HepG2 (cell line): ENCODE results near the gene VAV2. TPM values are rescaled to one million over a fixed set of nuclear protein-coding genes. Genes with fewer than 3 reads are reported as not detected.
A peak's percentile ranks its signal among the peaks of the same experiment; 100 is the strongest.

Experiments used
- AGO1 ChIP-seq: fragments of 200-400 bp; formaldehyde crosslinking; IDR thresholded peaks from 2 replicates; pipeline ENCODE4 v1.6.1; 2017; ENCODE audit warnings: mild to moderate bottlenecking, low read depth, low read length, moderate library complexity; ENCODE audit not compliant: poor library complexity, severe bottlenecking
- KMT2A ChIP-seq: sonication (generic); formaldehyde crosslinking; IDR thresholded peaks from 2 replicates; pipeline ENCODE4 v1.4.0; 2020; ENCODE audit warnings: missing genetic modification reagents
- SIX4 ChIP-seq: sonication (generic); formaldehyde crosslinking; IDR thresholded peaks from 2 replicates; pipeline ENCODE4 v1.4.0; 2020; ENCODE audit warnings: missing genetic modification reagents
- SP4 ChIP-seq: sonication (generic); formaldehyde crosslinking; IDR thresholded peaks from 2 replicates; pipeline ENCODE4 v1.8.1; 2023; ENCODE audit warnings: mild to moderate bottlenecking, missing genetic modification reagents
- ZBTB20 ChIP-seq: sonication (generic); formaldehyde crosslinking; IDR thresholded peaks from 2 replicates; pipeline ENCODE4 v1.8.1; 2023; ENCODE audit warnings: missing genetic modification reagents, low read depth, mild to moderate bottlenecking, borderline replicate concordance
- ZNF274 ChIP-seq: sonication (generic); formaldehyde crosslinking; IDR thresholded peaks from 2 replicates; pipeline ENCODE4 v1.5.1; 2020; ENCODE audit warnings: mild to moderate bottlenecking, missing genetic modification reagents
- ZNF383 ChIP-seq: sonication (generic); formaldehyde crosslinking; IDR thresholded peaks from 2 replicates; pipeline ENCODE4 v1.4.0; 2020; ENCODE audit warnings: missing genetic modification reagents, mild to moderate bottlenecking, borderline replicate concordance
- ZNF670 ChIP-seq: sonication (generic); formaldehyde crosslinking; IDR thresholded peaks from 2 replicates; pipeline ENCODE4 v1.8.0; 2022; ENCODE audit warnings: mild to moderate bottlenecking, missing genetic modification reagents, borderline replicate concordance
- ZNF674 ChIP-seq: sonication (generic); formaldehyde crosslinking; IDR thresholded peaks from 2 replicates; pipeline ENCODE4 v1.5.0; 2020; ENCODE audit warnings: low read depth, mild to moderate bottlenecking, missing genetic modification reagents
- polyA plus RNA-seq, 8 experiments: library from polyadenylated mRNA; depleted of rRNA in 3 of 8; stranded (reverse) in 7 of 8; unstranded in 1 of 8; fragments of >200 nt; fragmentation: Illumina TruSeq in 4 of 8; extraction: Trizol in 4 of 8; gene quantifications; 2 replicates each; pipeline versions ENCODE4 v1.2.1 to v1.2.3, GENCODE V29; 2011 to 2016; ENCODE audit warnings: low read depth in 4 of 8, missing spikeins in 1 of 8, mixed read lengths in 1 of 8; ENCODE audit not compliant: insufficient read depth in 1 of 8
- total RNA-seq, 5 experiments: library from RNA; depleted of rRNA; stranded (reverse); fragments of >200 nt; fragmentation: Illumina TruSeq; extraction: Trizol; gene quantifications; 2 replicates each; pipeline ENCODE4 v1.2.3, GENCODE V29; 2016; ENCODE audit warnings: low read depth in 1 of 5
- TF ChIP-seq, protein P1 (sequence below): sonication (generic); formaldehyde crosslinking; IDR thresholded peaks from 2 replicates; pipeline ENCODE4 v1.9.0; 2022; ENCODE audit warnings: low read depth, missing genetic modification reagents
- TF ChIP-seq, protein P2 (sequence below): sonication (generic); formaldehyde crosslinking; IDR thresholded peaks from 2 replicates; pipeline ENCODE4 v1.8.0; 2022; ENCODE audit warnings: mild to moderate bottlenecking, missing genetic modification reagents; ENCODE audit not compliant: insufficient replicate concordance
- TF ChIP-seq, protein P3 (sequence below), 2 experiments: fragments of 450-650 bp in 1 of 2; sonication (generic) in 1 of 2; formaldehyde crosslinking; IDR thresholded peaks; 2 replicates each; pipeline versions ENCODE4 v1.5.0 to v1.8.0; 2020 to 2022; ENCODE audit warnings: mild to moderate bottlenecking in 1 of 2, missing genetic modification reagents in 1 of 2
- TF ChIP-seq, protein P4 (sequence below), 2 experiments: sonication (generic) in 1 of 2; formaldehyde crosslinking in 1 of 2; IDR thresholded peaks; 2 replicates each; pipeline versions ENCODE4 v1.4.0 to v1.6.1; 2018 to 2020; ENCODE audit warnings: missing genetic modification reagents in 2 of 2, borderline replicate concordance in 1 of 2, low read depth in 1 of 2, mild to moderate bottlenecking in 1 of 2, missing biosample characterization in 1 of 2
- TF ChIP-seq, protein P5 (sequence below): sonication (generic); formaldehyde crosslinking; IDR thresholded peaks from 2 replicates; pipeline ENCODE4 v1.5.0; 2020; ENCODE audit warnings: mild to moderate bottlenecking, missing genetic modification reagents, borderline replicate concordance
- TF ChIP-seq, protein P6 (sequence below): sonication (generic); formaldehyde crosslinking; IDR thresholded peaks from 2 replicates; pipeline ENCODE4 v1.4.0; 2020; ENCODE audit warnings: missing genetic modification reagents
- TF ChIP-seq, protein P7 (sequence below): IDR thresholded peaks from 2 replicates; pipeline ENCODE4 v1.6.1; 2016; ENCODE audit warnings: low read depth, borderline replicate concordance

The VAV2 gene
- total and polyA plus RNA-seq, 2 of the 13 experiments (the other 11 are each of a cell fraction or from before 2014, with no cell fraction given): 22.5 to 22.9 TPM

DNA sequence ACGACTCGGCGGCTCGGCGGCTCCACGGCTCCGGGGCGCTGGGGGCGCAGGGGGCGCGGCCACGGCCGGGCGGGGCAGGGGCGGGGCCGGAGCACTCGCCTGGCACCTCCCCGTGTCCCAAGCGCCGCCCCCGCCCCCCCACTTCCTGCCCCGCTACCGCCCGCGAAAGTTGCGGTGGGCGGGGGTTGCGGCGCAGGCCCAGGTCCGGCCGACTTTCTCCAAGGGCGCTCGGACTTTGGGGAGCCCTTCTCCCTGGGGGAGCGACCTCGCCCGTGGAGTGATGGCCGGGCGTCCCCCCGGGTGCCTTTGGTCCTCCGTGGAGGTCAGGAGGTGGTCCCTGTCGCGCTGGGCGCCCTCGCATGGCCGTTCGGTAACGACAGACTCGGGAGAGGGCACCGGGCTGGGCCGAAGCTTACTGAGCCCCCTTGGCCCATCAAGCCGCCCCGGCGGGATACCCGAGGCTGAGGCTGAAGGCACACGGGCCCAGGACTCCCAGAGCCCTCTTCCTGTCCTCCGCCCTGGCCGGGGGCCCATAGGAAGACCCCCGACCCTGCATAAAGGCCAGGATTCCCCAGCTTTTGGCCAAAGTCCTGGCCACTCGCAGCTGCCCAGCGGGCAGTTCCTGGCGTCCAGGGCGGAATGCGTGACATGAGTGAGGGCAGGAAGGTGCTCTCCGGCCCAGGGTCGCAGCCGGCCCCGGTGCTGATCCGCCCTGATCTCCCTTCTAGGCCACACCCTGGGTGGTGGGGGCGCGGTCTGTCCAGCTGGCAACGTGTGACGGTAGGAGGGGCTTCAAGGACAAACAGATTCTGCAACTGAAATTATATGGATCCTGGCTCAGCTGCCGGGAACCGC is 883 bp upstream of the VAV2 start (continued):
- TF ChIP-seq, protein P1, sequence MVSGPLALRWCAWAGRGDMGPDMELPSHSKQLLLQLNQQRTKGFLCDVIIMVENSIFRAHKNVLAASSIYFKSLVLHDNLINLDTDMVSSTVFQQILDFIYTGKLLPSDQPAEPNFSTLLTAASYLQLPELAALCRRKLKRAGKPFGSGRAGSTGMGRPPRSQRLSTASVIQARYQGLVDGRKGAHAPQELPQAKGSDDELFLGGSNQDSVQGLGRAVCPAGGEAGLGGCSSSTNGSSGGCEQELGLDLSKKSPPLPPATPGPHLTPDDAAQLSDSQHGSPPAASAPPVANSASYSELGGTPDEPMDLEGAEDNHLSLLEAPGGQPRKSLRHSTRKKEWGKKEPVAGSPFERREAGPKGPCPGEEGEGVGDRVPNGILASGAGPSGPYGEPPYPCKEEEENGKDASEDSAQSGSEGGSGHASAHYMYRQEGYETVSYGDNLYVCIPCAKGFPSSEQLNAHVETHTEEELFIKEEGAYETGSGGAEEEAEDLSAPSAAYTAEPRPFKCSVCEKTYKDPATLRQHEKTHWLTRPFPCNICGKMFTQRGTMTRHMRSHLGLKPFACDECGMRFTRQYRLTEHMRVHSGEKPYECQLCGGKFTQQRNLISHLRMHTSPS: 0 out of 2 replicates have a peak, but pooled peaks have one; percentile 38
- TF ChIP-seq ZNF670 (CRISPR knock-in tag) (no peak), AGO1 (peak; percentile 87), SIX4 (CRISPR knock-in tag) (no peak), ZNF674 (no peak), ZNF274 (CRISPR knock-in tag) (peak; percentile 83), ZNF383 (CRISPR knock-in tag) (0 out of 2 replicates have a peak, but pooled peaks have one; percentile 34), KMT2A (CRISPR knock-in tag) (no peak), SP4 (CRISPR knock-in tag) (peak; percentile 86), ZBTB20 (CRISPR knock-in tag) (peak; percentile 62; the same call in 1 of the 2 replicates)
- TF ChIP-seq, protein P2, sequence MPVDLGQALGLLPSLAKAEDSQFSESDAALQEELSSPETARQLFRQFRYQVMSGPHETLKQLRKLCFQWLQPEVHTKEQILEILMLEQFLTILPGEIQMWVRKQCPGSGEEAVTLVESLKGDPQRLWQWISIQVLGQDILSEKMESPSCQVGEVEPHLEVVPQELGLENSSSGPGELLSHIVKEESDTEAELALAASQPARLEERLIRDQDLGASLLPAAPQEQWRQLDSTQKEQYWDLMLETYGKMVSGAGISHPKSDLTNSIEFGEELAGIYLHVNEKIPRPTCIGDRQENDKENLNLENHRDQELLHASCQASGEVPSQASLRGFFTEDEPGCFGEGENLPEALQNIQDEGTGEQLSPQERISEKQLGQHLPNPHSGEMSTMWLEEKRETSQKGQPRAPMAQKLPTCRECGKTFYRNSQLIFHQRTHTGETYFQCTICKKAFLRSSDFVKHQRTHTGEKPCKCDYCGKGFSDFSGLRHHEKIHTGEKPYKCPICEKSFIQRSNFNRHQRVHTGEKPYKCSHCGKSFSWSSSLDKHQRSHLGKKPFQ (CRISPR knock-in tag): peak; percentile 74
- TF ChIP-seq, protein P3, sequence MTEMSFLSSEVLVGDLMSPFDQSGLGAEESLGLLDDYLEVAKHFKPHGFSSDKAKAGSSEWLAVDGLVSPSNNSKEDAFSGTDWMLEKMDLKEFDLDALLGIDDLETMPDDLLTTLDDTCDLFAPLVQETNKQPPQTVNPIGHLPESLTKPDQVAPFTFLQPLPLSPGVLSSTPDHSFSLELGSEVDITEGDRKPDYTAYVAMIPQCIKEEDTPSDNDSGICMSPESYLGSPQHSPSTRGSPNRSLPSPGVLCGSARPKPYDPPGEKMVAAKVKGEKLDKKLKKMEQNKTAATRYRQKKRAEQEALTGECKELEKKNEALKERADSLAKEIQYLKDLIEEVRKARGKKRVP (CRISPR knock-in tag; IDR thresholded peaks at IDR 0.05): no peak
- TF ChIP-seq, protein P4, sequence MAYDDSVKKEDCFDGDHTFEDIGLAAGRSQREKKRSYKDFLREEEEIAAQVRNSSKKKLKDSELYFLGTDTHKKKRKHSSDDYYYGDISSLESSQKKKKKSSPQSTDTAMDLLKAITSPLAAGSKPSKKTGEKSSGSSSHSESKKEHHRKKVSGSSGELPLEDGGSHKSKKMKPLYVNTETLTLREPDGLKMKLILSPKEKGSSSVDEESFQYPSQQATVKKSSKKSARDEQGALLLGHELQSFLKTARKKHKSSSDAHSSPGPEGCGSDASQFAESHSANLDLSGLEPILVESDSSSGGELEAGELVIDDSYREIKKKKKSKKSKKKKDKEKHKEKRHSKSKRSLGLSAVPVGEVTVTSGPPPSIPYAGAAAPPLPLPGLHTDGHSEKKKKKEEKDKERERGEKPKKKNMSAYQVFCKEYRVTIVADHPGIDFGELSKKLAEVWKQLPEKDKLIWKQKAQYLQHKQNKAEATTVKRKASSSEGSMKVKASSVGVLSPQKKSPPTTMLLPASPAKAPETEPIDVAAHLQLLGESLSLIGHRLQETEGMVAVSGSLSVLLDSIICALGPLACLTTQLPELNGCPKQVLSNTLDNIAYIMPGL (CRISPR knock-in tag; IDR thresholded peaks at IDR 0.05; ENCODE audit: borderline replicate concordance in 1 of 2, low read depth in 1 of 2): peak; percentile 84 to 86; a peak in 3 of 4 replicates
- TF ChIP-seq, protein P5, sequence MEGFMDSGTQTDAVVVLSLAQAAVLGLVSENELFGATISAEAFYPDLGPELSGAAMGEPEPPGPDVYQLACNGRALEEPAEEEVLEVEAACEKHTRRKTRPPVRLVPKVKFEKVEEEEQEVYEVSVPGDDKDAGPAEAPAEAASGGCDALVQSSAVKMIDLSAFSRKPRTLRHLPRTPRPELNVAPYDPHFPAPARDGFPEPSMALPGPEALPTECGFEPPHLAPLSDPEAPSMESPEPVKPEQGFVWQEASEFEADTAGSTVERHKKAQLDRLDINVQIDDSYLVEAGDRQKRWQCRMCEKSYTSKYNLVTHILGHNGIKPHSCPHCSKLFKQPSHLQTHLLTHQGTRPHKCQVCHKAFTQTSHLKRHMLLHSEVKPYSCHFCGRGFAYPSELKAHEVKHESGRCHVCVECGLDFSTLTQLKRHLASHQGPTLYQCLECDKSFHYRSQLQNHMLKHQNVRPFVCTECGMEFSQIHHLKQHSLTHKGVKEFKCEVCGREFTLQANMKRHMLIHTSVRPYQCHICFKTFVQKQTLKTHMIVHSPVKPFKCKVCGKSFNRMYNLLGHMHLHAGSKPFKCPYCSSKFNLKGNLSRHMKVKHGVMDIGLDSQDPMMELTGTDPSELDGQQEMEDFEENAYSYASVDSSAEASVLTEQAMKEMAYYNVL (CRISPR knock-in tag): 0 out of 2 replicates have a peak, but pooled peaks have one; percentile 38
- TF ChIP-seq, protein P6, sequence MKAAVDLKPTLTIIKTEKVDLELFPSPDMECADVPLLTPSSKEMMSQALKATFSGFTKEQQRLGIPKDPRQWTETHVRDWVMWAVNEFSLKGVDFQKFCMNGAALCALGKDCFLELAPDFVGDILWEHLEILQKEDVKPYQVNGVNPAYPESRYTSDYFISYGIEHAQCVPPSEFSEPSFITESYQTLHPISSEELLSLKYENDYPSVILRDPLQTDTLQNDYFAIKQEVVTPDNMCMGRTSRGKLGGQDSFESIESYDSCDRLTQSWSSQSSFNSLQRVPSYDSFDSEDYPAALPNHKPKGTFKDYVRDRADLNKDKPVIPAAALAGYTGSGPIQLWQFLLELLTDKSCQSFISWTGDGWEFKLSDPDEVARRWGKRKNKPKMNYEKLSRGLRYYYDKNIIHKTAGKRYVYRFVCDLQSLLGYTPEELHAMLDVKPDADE (CRISPR knock-in tag): no peak
- TF ChIP-seq, protein P7, sequence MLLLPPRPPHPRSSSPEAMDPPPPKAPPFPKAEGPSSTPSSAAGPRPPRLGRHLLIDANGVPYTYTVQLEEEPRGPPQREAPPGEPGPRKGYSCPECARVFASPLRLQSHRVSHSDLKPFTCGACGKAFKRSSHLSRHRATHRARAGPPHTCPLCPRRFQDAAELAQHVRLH (CRISPR knock-in tag): peak; percentile 38; the same call in 1 of the 2 replicates
